Breast epithelium (tissue), 4 donors: Measurements from ENCODE around the gene MYBPC2. TPM values are rescaled to one million over a fixed set of nuclear protein-coding genes. Genes with fewer than 3 reads are reported as not detected.

ENCODE experiments used
- DNase-seq, 2 donors: peaks; one replicate each; pipeline ENCODE4 v3.0.0-alpha.2; 2019; ENCODE audit warnings: low spot score in 2 of 2
- H3K27ac ChIP-seq, 2 donors: fragments of 200-600 bp; sonication (generic) in 1 of 2; one replicate each; pipeline ENCODE4 v1.5.1; 2016 to 2019; ENCODE audit warnings: mild to moderate bottlenecking in 1 of 2
- H3K27me3 ChIP-seq, 2 donors: fragments of 200-600 bp; sonication (generic) in 1 of 2; one replicate each; pipeline versions ENCODE4 v1.5.1 to v1.6.0; 2017 to 2019; ENCODE audit warnings: control low read depth in 1 of 2, mild to moderate bottlenecking in 1 of 2
- H3K36me3 ChIP-seq: fragments of 200-600 bp; one replicate; pipeline ENCODE4 v1.5.1; 2019
- H3K4me1 ChIP-seq, 2 donors: fragments of 200-600 bp; sonication (generic); one replicate each; pipeline ENCODE4 v1.5.1; 2016 to 2019; ENCODE audit warnings: control low read depth in 1 of 2
- H3K4me3 ChIP-seq, 3 donors: fragments of 200-600 bp; sonication (generic); 1 replicate in 2 of 3; 2 replicates in 1 of 3; pipeline ENCODE4 v1.5.1; 2016 to 2019; ENCODE audit warnings: mild to moderate bottlenecking in 3 of 3, moderate library complexity in 2 of 3
- H3K9me3 ChIP-seq, 2 donors: fragments of 200-600 bp; sonication (generic) in 1 of 2; one replicate each; pipeline ENCODE4 v1.5.1; 2016 to 2019; ENCODE audit warnings: control low read depth in 1 of 2
- CTCF ChIP-seq, 3 donors: fragments of 450-650 bp; IDR thresholded peaks; one replicate each; pipeline ENCODE4 v1.5.1; 2016 to 2017; ENCODE audit warnings: antibody characterized with exemption in 3 of 3, mild to moderate bottlenecking in 3 of 3, moderate library complexity in 3 of 3
- POLR2A ChIP-seq: fragments of 450-650 bp; IDR thresholded peaks from one replicate; pipeline ENCODE4 v1.6.1; 2016; ENCODE audit warnings: antibody characterized with exemption, mild to moderate bottlenecking, moderate library complexity
- POLR2AphosphoS5 ChIP-seq, 3 donors: sonication (generic); formaldehyde crosslinking; IDR thresholded peaks; one replicate each; pipeline ENCODE4 v1.6.1; 2017; ENCODE audit warnings: antibody characterized with exemption in 3 of 3
- intact Hi-C: fragments of 100-400 bp; cut with DNase I; formaldehyde crosslinking; loops from one replicate; pipeline ENCODE4 v1.15.1; 2023; ENCODE audit warnings: low total_unique reads
- total RNA-seq, 3 donors: library from RNA; depleted of rRNA; stranded (reverse); fragments of >200 nt; gene quantifications; one replicate each; pipeline ENCODE4 v1.1.0, GENCODE V29; 2016

The MYBPC2 gene
- total RNA-seq, 3 donors from 2014 or later: under 0.01 TPM; not detected in 2

GRCh38 chr19:50488389-50489194, 55.9 kb downstream of the MYBPC2 start:
- Histone ChIP-seq H3K4me1 (no peaks in the 10 kb centered on the region), H3K9me3 (no peaks in the 10 kb centered on the region), H3K27ac (no peak overlapping the region), H3K36me3 (no peaks in the 10 kb centered on the region), H3K27me3 (peaks cover 0 to 3% of the 10 kb centered on the region in 2 donors), H3K4me3 (no peak overlapping the region)
- DNase-seq: no peak
- intact Hi-C loops: no loop called here
- TF ChIP-seq CTCF (IDR thresholded peaks at IDR 0.05) (no peak), POLR2AphosphoS5 (IDR thresholded peaks at IDR 0.05) (no peak), POLR2A (no peak)

DNA sequence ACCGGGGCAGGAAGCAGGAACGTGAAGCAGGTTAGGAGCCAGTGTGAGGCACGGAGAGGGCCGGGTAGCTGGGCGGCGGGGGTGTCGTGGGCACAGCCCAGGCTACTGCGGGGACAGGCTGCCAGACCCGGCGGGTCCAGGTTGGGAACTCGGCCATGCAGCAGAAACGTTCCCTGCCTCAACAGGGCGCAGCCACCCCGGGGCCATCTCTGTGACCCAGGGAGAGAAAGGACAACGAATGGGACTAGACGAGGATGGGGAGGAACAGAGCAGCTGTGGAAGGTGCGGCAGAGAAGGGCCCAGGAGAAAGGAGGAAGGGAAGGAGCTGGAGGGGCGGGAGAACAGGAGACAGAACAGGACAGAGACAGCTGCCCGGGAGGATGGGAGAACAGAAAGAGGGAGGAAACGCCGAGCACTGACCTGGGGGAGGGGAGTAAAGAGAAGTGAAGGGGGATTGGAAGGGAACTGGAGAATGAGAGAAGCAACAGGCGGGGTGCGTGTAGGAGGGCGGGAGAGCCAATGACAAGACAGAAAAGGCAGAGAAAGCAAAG, 56.8 kb downstream of the MYBPC2 start:
- DNase-seq: no peak
- Histone ChIP-seq H3K4me3 (no peak overlapping the region), H3K36me3 (no peaks in the 10 kb centered on the region), H3K4me1 (no peaks in the 10 kb centered on the region), H3K9me3 (no peaks in the 10 kb centered on the region), H3K27me3 (peaks cover 0 to 3% of the 10 kb centered on the region in 2 donors), H3K27ac (no peak overlapping the region)
- intact Hi-C loops: no loop called here
- TF ChIP-seq CTCF (IDR thresholded peaks at IDR 0.05): no peak
- no peak for TF ChIP-seq POLR2AphosphoS5 (IDR thresholded peaks at IDR 0.05)
- no peak for TF ChIP-seq POLR2A

DNA sequence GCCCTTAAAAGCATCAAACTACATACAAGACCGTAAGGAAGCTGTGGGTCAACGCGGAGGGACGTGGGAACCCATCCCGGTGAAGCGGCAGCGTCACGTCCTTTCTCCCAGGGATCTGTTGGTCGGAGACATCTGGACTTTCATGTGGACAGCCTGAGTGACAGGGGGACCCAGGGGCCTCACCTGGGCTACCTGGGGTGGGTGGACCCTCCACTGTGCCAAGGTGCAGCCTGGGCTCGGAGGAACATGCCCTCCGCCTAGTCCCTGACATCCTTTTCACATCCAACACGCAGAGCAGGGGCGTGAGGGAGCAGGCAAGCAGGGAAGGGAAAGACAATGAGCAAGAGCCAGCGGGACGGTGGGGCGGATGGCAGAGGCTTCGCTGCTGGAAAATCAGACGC, 57.7 kb downstream of the MYBPC2 start:
- no peak overlapping the region for H3K27ac ChIP-seq
- no peak for DNase-seq
- H3K9me3 ChIP-seq: no peaks in the 10 kb centered on the region
- H3K4me3 ChIP-seq: no peak overlapping the region
- intact Hi-C loops: no loop called here
- TF ChIP-seq POLR2AphosphoS5 (IDR thresholded peaks at IDR 0.05): no peak
- no peak for TF ChIP-seq POLR2A
- TF ChIP-seq CTCF (IDR thresholded peaks at IDR 0.05): no peak
- H3K36me3 ChIP-seq: no peaks in the 10 kb centered on the region
- peaks cover 0 to 3% of the 10 kb centered on the region in 2 donors for H3K27me3 ChIP-seq
- H3K4me1 ChIP-seq: no peaks in the 10 kb centered on the region

GRCh38 chr19:50490991-50491472, 58.3 kb downstream of the MYBPC2 start:
- intact Hi-C loops: no loop called here
- Histone ChIP-seq H3K27ac (no peak overlapping the region), H3K4me3 (no peak overlapping the region), H3K9me3 (no peaks in the 10 kb centered on the region), H3K4me1 (no peaks in the 10 kb centered on the region), H3K36me3 (no peaks in the 10 kb centered on the region), H3K27me3 (peaks cover 0 to 3% of the 10 kb centered on the region in 2 donors)
- DNase-seq: no peak
- TF ChIP-seq CTCF (IDR thresholded peaks at IDR 0.05) (no peak), POLR2AphosphoS5 (IDR thresholded peaks at IDR 0.05) (no peak)
